Neutrophil (primary cell): Measurements from ENCODE around the gene BDH2.

Source experiments
- H3K27ac ChIP-seq: fragments of 200-600 bp; sonication (generic); 2 replicates; pipeline ENCODE4 v1.5.1; 2016; ENCODE audit warnings: mild to moderate bottlenecking, moderate library complexity
- H3K27me3 ChIP-seq: fragments of 200-600 bp; sonication (generic); 2 replicates; pipeline ENCODE4 v1.6.0; 2016; ENCODE audit warnings: mild to moderate bottlenecking
- H3K36me3 ChIP-seq: fragments of 200-600 bp; sonication (generic); 2 replicates; pipeline ENCODE4 v1.5.1; 2017
- H3K4me1 ChIP-seq, 2 experiments: fragments of 200-600 bp in 1 of 2; sonication (generic) in 1 of 2; 1 replicate in 1 of 2; 2 replicates in 1 of 2; pipeline versions ENCODE4 v1.5.1 to v1.6.1; 2013 to 2016; ENCODE audit warnings: low read depth in 1 of 2, low read length in 1 of 2, mild to moderate bottlenecking in 1 of 2, moderate library complexity in 1 of 2; ENCODE audit not compliant: control insufficient read depth in 1 of 2, insufficient read depth in 1 of 2
- H3K4me3 ChIP-seq, 2 experiments: fragments of 200-600 bp in 1 of 2; sonication (generic) in 1 of 2; 1 replicate in 1 of 2; 2 replicates in 1 of 2; pipeline ENCODE4 v1.5.1; 2013 to 2016; ENCODE audit warnings: low read depth in 1 of 2, low read length in 1 of 2, mild to moderate bottlenecking in 1 of 2, moderate library complexity in 1 of 2
- H3K9me3 ChIP-seq: fragments of 200-600 bp; sonication (generic); 2 replicates; pipeline ENCODE4 v1.5.1; 2016
- CTCF ChIP-seq: fragments of 200-600 bp; sonication (generic); IDR thresholded peaks from 2 replicates; pipeline ENCODE4 v1.5.1; 2016; ENCODE audit warnings: antibody characterized with exemption

BDH2 gene

GRCh38 chr4:103105558-103106356 is 6.1 kb upstream of the BDH2 start:
- no peaks in the 10 kb centered on the region for H3K27me3 ChIP-seq
- no peak for TF ChIP-seq CTCF
- H3K36me3 ChIP-seq: peaks cover 9% of the 10 kb centered on the region
- H3K4me3 ChIP-seq: no peak overlapping the region
- H3K9me3 ChIP-seq: no peaks in the 10 kb centered on the region
- no peaks in the 10 kb centered on the region for H3K4me1 ChIP-seq
- no peak overlapping the region for H3K27ac ChIP-seq

- Histone ChIP-seq H3K27ac (no peak overlapping the region), H3K9me3 (no peaks in the 10 kb centered on the region), H3K27me3 (no peaks in the 10 kb centered on the region), H3K4me1 (peaks cover 1 to 2% of the 10 kb centered on the region in 2 experiments), H3K4me3 (no peak overlapping the region), H3K36me3 (peaks cover 9% of the 10 kb centered on the region)
- no peak for TF ChIP-seq CTCF
Observed at GRCh38 chr4:103104886-103105285, 5.3 kb upstream of the BDH2 start.

- H3K36me3 ChIP-seq: no peaks in the 10 kb centered on the region
- H3K9me3 ChIP-seq: no peaks in the 10 kb centered on the region
- H3K4me1 ChIP-seq: peaks cover 12% of the 10 kb centered on the region in 2 experiments
- no peaks in the 10 kb centered on the region for H3K27me3 ChIP-seq
- H3K4me3 ChIP-seq: no peak overlapping the region
- H3K27ac ChIP-seq: no peak overlapping the region
- no peak for TF ChIP-seq CTCF
Observed at GRCh38 chr4:103100691-103101090, 1.1 kb upstream of the BDH2 start.

- no peak overlapping the region for H3K27ac ChIP-seq
Observed at GRCh38 chr4:103098756-103099440, 736 bp downstream of the BDH2 start.

GRCh38 chr4:103098341-103098740 is 1.3 kb downstream of the BDH2 start:
- peaks cover 12% of the 10 kb centered on the region in 2 experiments for H3K4me1 ChIP-seq
- H3K36me3 ChIP-seq: no peaks in the 10 kb centered on the region
- no peak overlapping the region for H3K27ac ChIP-seq
- H3K27me3 ChIP-seq: no peaks in the 10 kb centered on the region
- H3K4me3 ChIP-seq: no peak overlapping the region
- no peaks in the 10 kb centered on the region for H3K9me3 ChIP-seq
- TF ChIP-seq CTCF: no peak

More at GRCh38 chr4:103098756-103099440, 736 bp downstream of the BDH2 start:
- Histone ChIP-seq H3K4me1 (peaks cover 12% of the 10 kb centered on the region in 2 experiments), H3K36me3 (no peaks in the 10 kb centered on the region), H3K27me3 (no peaks in the 10 kb centered on the region), H3K9me3 (no peaks in the 10 kb centered on the region), H3K4me3 (no peak overlapping the region)
- no peak for TF ChIP-seq CTCF
